Activated CD4-positive, CD25-positive, alpha-beta regulatory T cell treated with anti-CD3 and anti-CD28 coated beads, Interleukin-2, amount 50 U/mL, for 16 hours (primary cell): ENCODE measurements around the gene KCP.

ENCODE experiments used
- DNase-seq: peaks from one replicate; pipeline ENCODE4 v3.0.0-alpha.2; 2020; ENCODE audit warnings: low read depth, low spot score

The KCP gene

GRCh38 chr7:128874140-128875031 is 36.1 kb downstream of the KCP start:
- no peak for DNase-seq

- DNase-seq, result no peak
Measured at GRCh38 chr7:128873234-128873633, 37.3 kb downstream of the KCP start.

- DNase-seq, result no peak
Measured at GRCh38 chr7:128872394-128872824, 38.1 kb downstream of the KCP start.

- DNase-seq, result no peak
Measured at GRCh38 chr7:128871050-128871449, 39.5 kb downstream of the KCP start.

- DNase-seq, result no peak
Measured at GRCh38 chr7:128869944-128870285, 40.6 kb downstream of the KCP start.

GRCh38 chr7:128869138-128869943 is 41.2 kb downstream of the KCP start:
- DNase-seq, result no peak

- no peak for DNase-seq
Measured at GRCh38 chr7:128868624-128869137, 41.8 kb downstream of the KCP start.

GRCh38 chr7:128867842-128868623 is 42.5 kb downstream of the KCP start:
- no peak for DNase-seq

GRCh38 chr7:128867241-128867640 is 43.3 kb downstream of the KCP start:
- no peak for DNase-seq

GRCh38 chr7:128865996-128866877 is 44.3 kb downstream of the KCP start:
- DNase-seq, result no peak

GRCh38 chr7:128865303-128865702 is 45.2 kb downstream of the KCP start:
- DNase-seq, result no peak

- DNase-seq, result no peak
Measured at GRCh38 chr7:128863433-128863989, 47.0 kb downstream of the KCP start.

GRCh38 chr7:128862571-128863432 is 47.7 kb downstream of the KCP start, which contains the start of gene ATP6V1F:
ATP6V1F (plus strand) TSS chr7:128862856; CDS start chr7:128862905, 49 bp downstream.
- peak; percentile 99 for DNase-seq

- DNase-seq, result no peak
Measured at GRCh38 chr7:128861957-128862570, 48.4 kb downstream of the KCP start.

- DNase-seq, result no peak
Measured at GRCh38 chr7:128860158-128861073, 50.1 kb downstream of the KCP start.

GRCh38 chr7:128859232-128860157 is 51.0 kb downstream of the KCP start:
- no peak for DNase-seq
